PFSK-1 (cell line): ENCODE results near the gene OMP.

Source experiments
- FOXP2 ChIP-seq: optimal IDR thresholded peaks from 2 replicates; pipeline ENCODE3; 2011; ENCODE audit warnings: borderline replicate concordance, control low read depth, inconsistent platforms; ENCODE audit not compliant: insufficient read depth; ENCODE audit errors: extremely low read length, extremely low read depth
- POLR2AphosphoS5 ChIP-seq: IDR thresholded peaks from 2 replicates; pipeline ENCODE4 v1.6.1; 2012; ENCODE audit warnings: low read depth, mild to moderate bottlenecking, control low read depth, low read length, moderate library complexity
- SIN3A ChIP-seq: IDR thresholded peaks from 2 replicates; pipeline ENCODE4 v1.6.1; 2012; ENCODE audit warnings: mild to moderate bottlenecking, low read length, moderate library complexity, borderline replicate concordance; ENCODE audit not compliant: insufficient read depth
- TAF1 ChIP-seq: IDR thresholded peaks from 2 replicates; pipeline ENCODE4 v1.6.1; 2012; ENCODE audit warnings: low read length, control low read depth, borderline replicate concordance; ENCODE audit not compliant: insufficient read depth
- TF ChIP-seq, protein P1 (sequence below), 2 experiments: IDR thresholded peaks; 2 replicates each; pipeline versions ENCODE4 v1.6.1 to v1.8.0; 2011 to 2012; ENCODE audit warnings: low read depth in 2 of 2, low read length in 2 of 2, control low read depth in 1 of 2, inconsistent platforms in 1 of 2, mild to moderate bottlenecking in 1 of 2, moderate library complexity in 1 of 2; ENCODE audit not compliant: insufficient read depth in 1 of 2

DNA sequence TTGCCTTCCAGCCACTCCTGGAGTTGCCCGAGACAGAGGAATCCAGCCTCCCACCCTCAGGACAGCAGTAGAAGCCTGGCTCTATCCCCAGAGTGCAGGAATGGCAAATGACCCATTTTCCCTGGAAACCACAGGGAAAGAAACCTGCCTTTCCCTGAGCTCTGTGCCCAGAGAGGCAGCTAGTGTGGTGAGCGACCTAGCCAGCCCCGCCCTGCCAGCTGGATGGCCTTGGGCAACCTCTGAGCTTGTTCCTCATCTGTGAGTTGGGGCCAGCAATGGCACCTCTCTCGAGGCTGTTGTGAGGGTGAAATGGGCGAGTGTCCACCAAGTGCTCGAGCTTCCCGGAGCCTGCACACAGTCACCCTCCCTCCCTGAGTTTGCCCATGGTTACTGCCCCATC lies 3.7 kb downstream of the OMP start:
- TF ChIP-seq POLR2AphosphoS5, result no peak
- no peak for TF ChIP-seq TAF1
- TF ChIP-seq, protein P1, sequence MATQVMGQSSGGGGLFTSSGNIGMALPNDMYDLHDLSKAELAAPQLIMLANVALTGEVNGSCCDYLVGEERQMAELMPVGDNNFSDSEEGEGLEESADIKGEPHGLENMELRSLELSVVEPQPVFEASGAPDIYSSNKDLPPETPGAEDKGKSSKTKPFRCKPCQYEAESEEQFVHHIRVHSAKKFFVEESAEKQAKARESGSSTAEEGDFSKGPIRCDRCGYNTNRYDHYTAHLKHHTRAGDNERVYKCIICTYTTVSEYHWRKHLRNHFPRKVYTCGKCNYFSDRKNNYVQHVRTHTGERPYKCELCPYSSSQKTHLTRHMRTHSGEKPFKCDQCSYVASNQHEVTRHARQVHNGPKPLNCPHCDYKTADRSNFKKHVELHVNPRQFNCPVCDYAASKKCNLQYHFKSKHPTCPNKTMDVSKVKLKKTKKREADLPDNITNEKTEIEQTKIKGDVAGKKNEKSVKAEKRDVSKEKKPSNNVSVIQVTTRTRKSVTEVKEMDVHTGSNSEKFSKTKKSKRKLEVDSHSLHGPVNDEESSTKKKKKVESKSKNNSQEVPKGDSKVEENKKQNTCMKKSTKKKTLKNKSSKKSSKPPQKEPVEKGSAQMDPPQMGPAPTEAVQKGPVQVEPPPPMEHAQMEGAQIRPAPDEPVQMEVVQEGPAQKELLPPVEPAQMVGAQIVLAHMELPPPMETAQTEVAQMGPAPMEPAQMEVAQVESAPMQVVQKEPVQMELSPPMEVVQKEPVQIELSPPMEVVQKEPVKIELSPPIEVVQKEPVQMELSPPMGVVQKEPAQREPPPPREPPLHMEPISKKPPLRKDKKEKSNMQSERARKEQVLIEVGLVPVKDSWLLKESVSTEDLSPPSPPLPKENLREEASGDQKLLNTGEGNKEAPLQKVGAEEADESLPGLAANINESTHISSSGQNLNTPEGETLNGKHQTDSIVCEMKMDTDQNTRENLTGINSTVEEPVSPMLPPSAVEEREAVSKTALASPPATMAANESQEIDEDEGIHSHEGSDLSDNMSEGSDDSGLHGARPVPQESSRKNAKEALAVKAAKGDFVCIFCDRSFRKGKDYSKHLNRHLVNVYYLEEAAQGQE (IDR thresholded peaks at IDR 0.05; ENCODE audit: insufficient read depth in 1 of 2, low read depth in 2 of 2, low read length in 2 of 2), result no peak
- TF ChIP-seq SIN3A, result no peak
- no peak for TF ChIP-seq FOXP2
